ENCODE measurements around the gene DCUN1D4. TPM values are rescaled to one million over a fixed set of nuclear protein-coding genes. Genes with fewer than 3 reads are reported as not detected.
A peak's percentile ranks its signal among the peaks of the same experiment; 100 is the strongest.
"Not testable (repeated sequence)": the region's sequence is repeated elsewhere in the genome, so short reads cannot be mapped to it uniquely, and the experiment has no call there.

Gene DCUN1D4
- polyA plus RNA-seq, 6 donors from 2014 or later: 9.2 to 14.4 (median 11.9) TPM

DNA sequence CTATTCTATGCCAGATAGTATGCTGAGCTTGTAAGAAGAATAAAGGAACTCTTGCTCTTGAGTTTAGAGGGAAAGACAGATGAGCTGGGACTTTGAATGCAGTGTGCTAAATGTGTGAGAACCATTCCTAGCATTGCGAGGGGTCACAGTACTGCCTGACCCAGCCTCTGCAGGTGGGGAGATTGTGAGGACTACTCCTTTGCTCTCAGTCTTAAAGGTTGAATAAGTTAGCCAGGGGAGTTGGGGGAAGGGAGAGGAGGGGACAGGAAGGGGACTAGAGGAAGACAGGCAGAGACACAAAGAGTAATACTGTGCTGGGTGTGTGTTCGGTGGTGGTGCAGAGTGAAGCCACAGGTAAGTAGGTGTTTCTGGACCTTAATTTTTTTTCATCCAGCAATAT lies 41.7 kb downstream of the DCUN1D4 start:
- H3K27ac Mint-ChIP-seq: peak overlapping the region in 2 of 6 donors; percentile 9 to 36
- DNase-seq (no peak), ATAC-seq (ENCODE audit: low read depth in 2 of 2) (no peak)
- no peaks in the 10 kb centered on the region for H3K9me3 Mint-ChIP-seq
- H3K4me3 Mint-ChIP-seq: no peak overlapping the region
- peaks cover 14 to 22% of the 10 kb centered on the region in 2 donors for H3K36me3 Mint-ChIP-seq
- H3K27me3 Mint-ChIP-seq: no peaks in the 10 kb centered on the region
- H3K4me1 Mint-ChIP-seq: peaks cover 0 to 4% (median 0%) of the 10 kb centered on the region in 3 donors

DNA sequence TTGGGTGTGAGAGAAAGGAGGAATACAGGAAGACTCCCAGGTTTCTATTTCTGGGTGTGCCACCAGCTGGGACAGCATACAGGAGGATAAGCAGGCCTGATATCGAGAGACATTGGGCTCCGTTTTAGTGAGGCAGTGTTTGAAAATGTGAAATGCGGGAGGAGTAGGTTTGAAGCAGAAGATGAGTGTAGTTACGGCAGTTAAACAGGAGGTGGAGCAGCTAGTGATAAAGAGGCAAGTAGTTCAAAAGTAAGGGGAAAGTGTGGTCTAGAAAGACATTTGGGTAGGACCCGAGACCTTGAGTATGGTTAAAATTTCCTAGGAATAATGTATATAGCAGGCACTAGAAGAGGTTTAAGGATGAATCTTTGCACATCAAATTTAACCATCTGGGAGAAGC lies 42.4 kb downstream of the DCUN1D4 start:
- no peak for DNase-seq

DNA sequence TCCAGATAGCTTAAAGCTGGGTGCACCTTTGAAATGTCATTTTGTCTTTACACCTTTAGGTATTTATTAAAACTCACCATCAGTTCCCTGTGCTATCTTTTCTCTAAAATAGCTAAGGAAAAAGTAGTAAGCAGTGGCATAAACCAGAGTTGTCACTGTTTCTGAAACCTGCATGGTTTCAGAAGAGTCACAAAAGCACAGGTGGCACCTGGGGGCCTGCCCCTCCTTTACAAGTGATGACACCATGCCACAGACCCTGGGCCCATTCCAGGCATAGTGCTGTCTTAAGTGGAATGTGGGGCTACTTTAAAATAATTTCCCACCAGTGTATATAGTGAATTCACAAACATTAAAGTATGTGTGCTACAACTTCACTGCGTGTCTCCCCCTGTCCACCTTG lies 47.8 kb downstream of the DCUN1D4 start:
- Mint-ChIP-seq H3K36me3 (peaks cover 9 to 10% of the 10 kb centered on the region in 2 donors), H3K4me3 (no peak overlapping the region), H3K9me3 (no peaks in the 10 kb centered on the region), H3K27me3 (no peaks in the 10 kb centered on the region), H3K27ac (no peak overlapping the region), H3K4me1 (peaks cover 0 to 4% (median 3%) of the 10 kb centered on the region in 3 donors)
- no peak for ATAC-seq (ENCODE audit: low read depth in 2 of 2)
- DNase-seq: no peak

More for the DNA sequence above, 42.4 kb downstream of the DCUN1D4 start:
- Mint-ChIP-seq H3K36me3 (peaks cover 14 to 22% of the 10 kb centered on the region in 2 donors), H3K27ac (peak overlapping the region in 3 of 6 donors; percentile 6 to 40 (median 26)), H3K4me1 (peaks cover 0 to 4% (median 0%) of the 10 kb centered on the region in 3 donors), H3K9me3 (no peaks in the 10 kb centered on the region), H3K4me3 (no peak overlapping the region), H3K27me3 (no peaks in the 10 kb centered on the region)
- no peak for ATAC-seq (ENCODE audit: low read depth in 2 of 2)

DNA sequence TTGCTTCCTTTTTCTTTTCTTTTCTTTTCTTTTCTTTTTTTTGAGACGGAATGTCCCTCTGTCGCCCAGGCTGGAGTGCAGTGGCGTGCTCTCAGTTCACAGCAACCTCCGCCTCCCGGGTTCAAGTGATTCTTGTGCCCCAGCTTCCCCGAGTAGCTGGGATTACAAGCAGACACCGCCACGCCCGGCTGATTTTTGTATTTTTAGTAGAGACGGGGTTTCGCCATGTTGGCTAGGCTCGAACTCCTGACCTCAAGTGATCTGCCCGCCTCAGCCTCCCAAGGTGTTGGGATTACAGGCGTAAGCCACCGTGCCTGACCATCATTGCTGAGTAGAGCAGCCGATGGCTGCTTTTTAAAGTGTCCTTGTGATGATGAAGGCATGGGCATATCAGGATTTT lies 50.4 kb downstream of the DCUN1D4 start:
- not testable (repeated sequence) for H3K4me1 Mint-ChIP-seq; H3K9me3 Mint-ChIP-seq; ATAC-seq (ENCODE audit: low read depth in 2 of 2); H3K4me3 Mint-ChIP-seq; DNase-seq; H3K27me3 Mint-ChIP-seq; H3K36me3 Mint-ChIP-seq
- H3K27ac Mint-ChIP-seq: peak overlapping the region in 1 of 6 donors; percentile 69

DNA sequence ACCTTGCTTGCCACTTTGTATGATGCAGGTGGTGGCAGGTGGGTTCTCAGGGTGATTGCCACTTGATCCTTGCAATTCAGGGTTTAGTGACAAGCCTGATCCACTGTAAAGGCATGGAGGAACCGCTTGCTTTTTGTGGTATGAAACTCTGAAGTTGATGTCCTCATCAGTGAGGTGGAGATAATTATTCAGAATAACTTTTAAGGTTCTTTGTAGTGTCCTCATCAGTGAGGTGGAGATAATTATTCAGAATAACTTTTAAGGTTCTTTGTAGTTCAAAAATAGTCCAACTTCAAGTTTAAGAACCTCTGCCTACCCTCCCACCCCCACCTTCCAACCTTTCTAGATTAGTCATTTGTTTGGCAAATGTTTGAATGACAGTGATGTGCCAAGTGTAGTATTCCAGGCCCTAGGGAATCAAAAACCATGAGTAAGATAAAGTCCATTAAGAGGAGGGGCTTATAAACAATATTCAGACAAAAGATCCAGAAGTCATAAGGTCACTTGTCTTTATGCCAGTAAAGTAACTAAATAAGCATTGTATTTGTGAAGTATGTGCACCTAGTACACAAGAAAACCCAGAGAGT lies 51.2 kb downstream of the DCUN1D4 start:
- Mint-ChIP-seq H3K9me3 (no peaks in the 10 kb centered on the region), H3K4me3 (no peak overlapping the region), H3K4me1 (peaks cover 0 to 7% (median 5%) of the 10 kb centered on the region in 3 donors), H3K36me3 (peaks cover 5 to 9% of the 10 kb centered on the region in 2 donors), H3K27ac (no peak overlapping the region), H3K27me3 (no peaks in the 10 kb centered on the region)
- ATAC-seq (ENCODE audit: low read depth in 2 of 2): no peak
- no peak for DNase-seq

DNA sequence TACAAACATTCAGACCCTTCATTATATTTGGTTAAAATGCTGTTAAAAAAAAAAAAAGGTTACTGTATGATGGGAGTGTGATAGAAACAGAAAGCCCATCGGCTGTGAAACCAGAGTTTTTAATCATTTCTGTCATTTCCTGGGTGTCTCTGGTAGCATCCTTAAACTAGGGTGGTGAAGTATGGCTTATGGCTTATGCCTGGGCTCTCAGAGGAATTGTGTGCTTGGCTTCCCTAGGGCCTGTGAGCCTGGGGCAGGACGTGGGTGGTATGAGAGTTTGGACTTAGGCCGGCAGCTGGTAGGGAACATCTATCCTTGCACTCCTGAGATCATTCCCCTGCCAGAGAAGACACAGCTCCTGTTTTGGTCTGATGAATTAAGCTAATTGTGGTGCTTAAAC lies 52.2 kb downstream of the DCUN1D4 start:
- H3K4me3 Mint-ChIP-seq: no peak overlapping the region

DNA sequence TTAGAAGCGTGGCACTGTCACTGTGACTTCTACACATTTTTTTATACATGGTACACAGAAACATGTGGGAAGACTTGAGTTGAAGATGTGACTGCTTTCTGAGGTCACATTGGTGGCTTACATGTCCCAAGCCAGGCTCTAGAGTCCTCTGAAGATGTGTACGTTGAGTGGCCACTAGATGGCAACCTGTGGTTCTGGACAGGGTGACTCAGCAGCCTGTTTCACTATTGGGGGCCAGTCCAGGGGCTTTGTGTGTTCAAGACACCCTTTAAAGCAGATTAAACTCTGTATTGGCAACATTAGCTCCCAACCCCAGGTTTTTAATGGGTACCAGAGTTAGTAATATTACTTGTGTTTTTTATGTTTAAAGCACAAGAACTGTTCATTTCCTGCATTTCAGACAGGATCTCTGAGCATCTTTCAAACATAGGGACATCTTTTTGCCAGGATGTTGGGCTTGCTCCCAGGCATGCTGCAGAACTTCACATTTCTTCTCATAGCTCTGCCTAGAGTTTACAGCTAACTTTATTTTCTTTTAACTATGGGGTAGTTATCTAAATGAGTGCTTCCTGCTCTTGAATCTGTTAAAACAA lies 53.0 kb downstream of the DCUN1D4 start:
- Mint-ChIP-seq H3K36me3 (peaks cover 6 to 13% of the 10 kb centered on the region in 2 donors), H3K9me3 (no peaks in the 10 kb centered on the region), H3K27me3 (no peaks in the 10 kb centered on the region), H3K27ac (no peak overlapping the region), H3K4me1 (peaks cover 0 to 9% (median 5%) of the 10 kb centered on the region in 3 donors), H3K4me3 (no peak overlapping the region)
- DNase-seq (peak; percentile 32), ATAC-seq (ENCODE audit: low read depth in 2 of 2) (peak; percentile 68 to 72)

More for the DNA sequence above, 52.2 kb downstream of the DCUN1D4 start:
- H3K9me3 Mint-ChIP-seq: no peaks in the 10 kb centered on the region
- H3K4me1 Mint-ChIP-seq: peaks cover 0 to 7% (median 5%) of the 10 kb centered on the region in 3 donors
- peak overlapping the region in 1 of 6 donors; percentile 30 for H3K27ac Mint-ChIP-seq
- H3K36me3 Mint-ChIP-seq: peaks cover 5 to 9% of the 10 kb centered on the region in 2 donors
- H3K27me3 Mint-ChIP-seq: no peaks in the 10 kb centered on the region
- ATAC-seq (ENCODE audit: low read depth in 2 of 2) (no peak), DNase-seq (no peak)

DNA sequence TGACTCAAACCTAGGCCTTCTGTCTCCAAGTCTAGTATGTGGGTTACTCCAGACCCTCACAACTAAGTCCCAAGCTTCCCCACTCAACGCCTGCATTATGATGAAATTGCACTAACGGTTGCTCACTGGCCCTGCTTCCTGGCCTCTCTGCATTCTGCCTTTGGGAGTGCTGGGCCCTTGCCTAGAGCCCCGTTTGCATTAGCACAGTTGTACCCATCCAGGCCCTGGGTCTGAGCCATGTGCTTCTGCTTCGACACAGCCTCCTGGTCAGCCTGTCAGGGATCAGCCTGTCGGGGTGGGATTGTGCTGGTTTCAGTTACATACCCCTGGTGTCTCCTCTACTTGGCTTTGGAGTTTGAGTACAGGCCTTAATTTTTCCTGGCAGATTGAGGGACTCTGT lies 58.4 kb downstream of the DCUN1D4 start:
- ATAC-seq (ENCODE audit: low read depth in 2 of 2): no peak
- Mint-ChIP-seq H3K27ac (peak overlapping the region in 2 of 6 donors; percentile 11 to 67), H3K4me1 (peaks cover 10 to 19% (median 13%) of the 10 kb centered on the region in 3 donors), H3K27me3 (no peaks in the 10 kb centered on the region), H3K9me3 (no peaks in the 10 kb centered on the region), H3K4me3 (no peak overlapping the region), H3K36me3 (peaks cover 25 to 42% of the 10 kb centered on the region in 2 donors)
- no peak for DNase-seq

DNA sequence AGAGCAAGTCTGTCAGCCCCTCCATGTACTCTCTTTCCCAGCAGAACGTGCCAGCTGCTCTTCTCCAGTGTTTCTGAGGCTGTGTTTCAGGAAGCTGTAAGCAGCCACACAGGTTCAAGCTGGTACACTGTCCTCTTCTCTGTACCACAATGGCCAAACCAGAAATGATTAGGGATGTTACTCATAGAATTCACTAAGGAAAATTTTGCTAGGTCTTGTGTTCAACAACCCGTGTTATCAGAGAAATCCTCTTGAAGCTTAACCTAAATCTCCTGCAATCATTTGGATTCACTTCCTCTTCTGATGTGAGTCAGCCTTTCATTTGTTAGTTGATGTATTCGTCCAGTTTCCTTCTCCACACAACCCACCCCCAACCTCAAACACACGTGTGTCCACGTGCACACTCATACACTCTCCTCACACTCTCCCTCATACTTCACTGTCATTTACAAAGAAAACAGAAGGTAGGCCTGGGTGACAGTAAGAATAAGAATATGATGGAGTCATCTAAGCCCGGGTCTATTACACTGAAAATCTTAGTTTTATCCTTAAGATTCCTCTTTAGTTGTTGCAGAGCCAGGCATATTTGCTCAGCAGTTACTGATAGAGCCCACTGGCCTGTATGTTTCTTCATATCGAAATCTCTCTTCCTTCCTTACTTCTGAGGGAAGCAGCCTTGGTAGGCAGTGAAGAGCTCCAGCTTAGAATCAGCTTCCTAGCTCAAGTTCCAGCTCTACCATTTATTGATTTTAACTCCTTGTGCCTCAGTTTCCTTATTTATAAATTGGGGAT lies 63.4 kb downstream of the DCUN1D4 start:
- peak; percentile 50 to 57 for ATAC-seq (ENCODE audit: low read depth in 2 of 2)
- peaks cover 11 to 15% (median 13%) of the 10 kb centered on the region in 3 donors for H3K4me1 Mint-ChIP-seq
- no peak for DNase-seq

DNA sequence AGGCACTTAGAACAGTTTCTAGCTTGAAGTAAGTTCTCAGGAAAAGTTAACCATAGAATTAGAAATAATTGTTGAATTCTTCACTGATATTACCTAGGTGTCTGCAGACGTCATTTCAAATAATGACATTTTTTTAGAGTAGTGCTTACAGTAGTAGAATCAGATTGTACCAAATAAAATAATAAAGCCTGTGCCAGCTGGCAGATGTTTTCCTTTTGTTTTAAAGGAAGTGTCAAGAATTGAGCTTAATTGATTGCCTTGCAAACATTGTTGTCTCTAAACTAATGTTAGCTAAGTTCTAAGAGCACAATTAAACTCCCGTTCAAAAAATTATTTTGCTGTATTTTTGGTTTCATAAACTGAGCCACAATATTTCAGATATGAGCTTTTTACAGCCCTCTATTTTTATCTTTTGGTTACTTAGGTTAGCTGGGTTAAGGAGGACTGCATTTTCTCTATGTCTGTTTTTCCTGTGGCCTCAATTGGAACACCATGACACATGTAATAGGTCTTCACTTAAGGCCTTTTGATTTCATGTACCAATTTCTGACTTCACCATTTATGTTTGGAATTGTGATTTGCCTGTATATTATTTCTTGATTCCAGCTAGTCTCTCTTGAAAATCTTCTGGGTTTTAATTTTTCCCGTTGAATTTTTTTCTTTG lies 64.2 kb downstream of the DCUN1D4 start:
- Mint-ChIP-seq H3K27ac (no peak overlapping the region), H3K4me1 (peaks cover 11 to 15% (median 13%) of the 10 kb centered on the region in 3 donors), H3K9me3 (no peaks in the 10 kb centered on the region), H3K36me3 (peaks cover 27 to 42% of the 10 kb centered on the region in 2 donors), H3K4me3 (no peak overlapping the region), H3K27me3 (no peaks in the 10 kb centered on the region)
- ATAC-seq (ENCODE audit: low read depth in 2 of 2): no peak
- DNase-seq: no peak

More for the DNA sequence above, 63.4 kb downstream of the DCUN1D4 start:
- Mint-ChIP-seq H3K27me3 (no peaks in the 10 kb centered on the region), H3K27ac (peak overlapping the region in 3 of 6 donors; percentile 67 to 92 (median 75)), H3K9me3 (no peaks in the 10 kb centered on the region), H3K36me3 (peaks cover 26 to 40% of the 10 kb centered on the region in 2 donors), H3K4me3 (no peak overlapping the region)

DNA sequence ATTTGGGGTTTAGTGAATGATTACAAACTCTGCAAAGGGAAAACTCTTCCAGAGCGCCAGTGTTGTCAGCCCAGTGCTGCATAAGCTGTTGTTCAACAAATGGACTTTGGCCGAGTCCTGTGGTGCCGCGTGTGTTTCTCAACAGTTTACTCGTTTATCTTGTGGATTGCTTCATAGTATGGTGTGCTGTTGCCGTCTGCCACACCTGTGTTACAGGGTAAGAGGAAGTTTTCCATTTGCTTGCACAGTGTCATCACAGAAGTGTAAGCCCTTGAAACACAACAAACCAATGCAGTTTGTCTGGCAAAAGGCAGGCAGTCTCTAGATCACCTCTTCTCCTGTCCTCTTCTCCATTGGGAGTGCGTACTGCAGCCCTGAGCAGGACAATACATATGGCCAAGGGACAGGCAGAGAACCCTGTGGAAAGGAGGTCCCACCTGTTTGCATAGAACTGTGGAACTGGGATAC lies 66.3 kb downstream of the DCUN1D4 start:
- DNase-seq (no peak), ATAC-seq (ENCODE audit: low read depth in 2 of 2) (no peak)
- peaks cover 11 to 15% (median 13%) of the 10 kb centered on the region in 3 donors for H3K4me1 Mint-ChIP-seq
- H3K27ac Mint-ChIP-seq: no peak overlapping the region
- no peaks in the 10 kb centered on the region for H3K27me3 Mint-ChIP-seq
- H3K4me3 Mint-ChIP-seq: no peak overlapping the region
- H3K36me3 Mint-ChIP-seq: peaks cover 34 to 49% of the 10 kb centered on the region in 2 donors
- H3K9me3 Mint-ChIP-seq: no peaks in the 10 kb centered on the region

DNA sequence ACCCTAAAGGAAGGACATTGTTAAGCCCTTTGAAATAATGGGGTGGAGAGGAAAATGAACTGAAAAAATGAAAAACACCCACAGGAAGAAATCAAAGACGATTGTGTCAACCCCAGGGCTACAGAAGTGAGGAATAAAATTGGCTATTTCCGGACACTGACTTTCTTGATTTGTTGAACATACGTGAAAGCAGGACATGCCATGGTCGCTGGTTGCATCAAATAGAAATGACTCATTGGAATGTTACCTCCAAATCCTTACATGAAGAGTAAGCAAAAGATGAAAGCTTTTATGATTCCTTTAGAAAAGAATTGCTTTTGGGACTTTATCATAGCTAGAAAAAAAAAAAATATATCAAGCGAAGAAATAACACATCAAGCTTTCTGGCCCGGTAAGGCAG lies 75.3 kb downstream of the DCUN1D4 start:
- Mint-ChIP-seq H3K36me3 (peaks cover 13 to 29% of the 10 kb centered on the region in 2 donors), H3K27ac (no peak overlapping the region), H3K4me1 (no peaks in the 10 kb centered on the region), H3K9me3 (peaks cover 0 to 14% (median 6%) of the 10 kb centered on the region in 7 donors), H3K27me3 (no peaks in the 10 kb centered on the region), H3K4me3 (no peak overlapping the region)
- ATAC-seq (ENCODE audit: low read depth in 2 of 2) (no peak), DNase-seq (no peak)

DNA sequence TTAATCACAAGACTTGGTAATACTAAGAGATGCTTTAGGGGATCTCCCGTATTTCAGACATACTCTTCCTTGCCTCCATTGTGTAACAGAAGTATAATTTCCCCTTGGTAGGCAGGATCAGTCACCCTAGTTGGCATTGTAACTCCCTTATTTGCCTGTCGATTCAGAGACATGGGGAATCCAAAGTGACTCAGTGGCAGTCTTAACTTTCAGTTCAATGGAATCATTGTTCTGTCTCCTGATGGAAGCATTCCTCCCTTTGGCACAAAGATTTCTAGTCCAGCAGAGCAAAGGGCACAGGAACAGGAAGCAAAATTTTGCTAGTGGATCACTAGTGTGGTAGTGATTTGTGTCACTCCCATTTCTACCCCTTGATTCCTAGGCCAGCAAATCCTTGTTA lies 80.4 kb downstream of the DCUN1D4 start:
- H3K27me3 Mint-ChIP-seq: no peaks in the 10 kb centered on the region
- DNase-seq (no peak), ATAC-seq (ENCODE audit: low read depth in 2 of 2) (no peak)
- no peak overlapping the region for H3K4me3 Mint-ChIP-seq
- H3K27ac Mint-ChIP-seq: no peak overlapping the region
- H3K36me3 Mint-ChIP-seq: peaks cover under 1% of the 10 kb centered on the region in 2 donors
- H3K9me3 Mint-ChIP-seq: peaks cover 0 to 14% (median 5%) of the 10 kb centered on the region in 7 donors
- H3K4me1 Mint-ChIP-seq: no peaks in the 10 kb centered on the region

Data from naive B cell (primary cell).